SK-N-MC (cell line): Measurements from ENCODE around the gene PTPRG.

Experiments
- DNase-seq: peaks from one replicate; pipeline ENCODE4 v3.0.0-alpha.2; 2011; ENCODE audit warnings: low read depth, low spot score
- H3K27ac ChIP-seq: fragments of 200-600 bp; sonication (generic); 2 replicates; pipeline ENCODE4 v1.5.1; 2016; ENCODE audit warnings: mixed run types
- H3K36me3 ChIP-seq: fragments of 200-600 bp; sonication (generic); 2 replicates; pipeline ENCODE4 v1.6.1; 2017; ENCODE audit warnings: antibody characterized with exemption, low read length, mixed read lengths; ENCODE audit not compliant: insufficient read depth
- H3K4me3 ChIP-seq: fragments of 200-600 bp; sonication (generic); 2 replicates; pipeline ENCODE4 v1.5.1; 2016
- H3K9ac ChIP-seq: fragments of 200-600 bp; sonication (generic); 2 replicates; pipeline ENCODE4 v1.8.0; 2017; ENCODE audit warnings: mixed run types, mixed read lengths; ENCODE audit not compliant: insufficient read length
- H3K9me3 ChIP-seq: fragments of 200-600 bp; sonication (generic); 2 replicates; pipeline ENCODE4 v1.6.1; 2017; ENCODE audit warnings: low read depth, mild to moderate bottlenecking, antibody characterized with exemption, low read length, moderate library complexity, mixed read lengths
- EZH2 ChIP-seq: fragments of 200-600 bp; sonication (generic); IDR thresholded peaks from one replicate; pipeline ENCODE4 v1.6.1; 2017; ENCODE audit warnings: antibody characterized with exemption
- FOXP2 ChIP-seq: optimal IDR thresholded peaks from 2 replicates; pipeline ENCODE3; 2011; ENCODE audit warnings: mild to moderate bottlenecking, moderate library complexity; ENCODE audit not compliant: insufficient read depth; ENCODE audit errors: extremely low read length, control extremely low read depth
- POLR2AphosphoS5 ChIP-seq: IDR thresholded peaks from 2 replicates; pipeline ENCODE4 v1.6.1; 2012; ENCODE audit warnings: mild to moderate bottlenecking, low read depth, low read length, borderline replicate concordance

The PTPRG gene

GRCh38 chr3:61857297-61857696 lies 295.9 kb downstream of the PTPRG start:
- Histone ChIP-seq H3K36me3 (no peaks in the 10 kb centered on the region), H3K9ac (no peak overlapping the region), H3K9me3 (no peaks in the 10 kb centered on the region), H3K4me3 (no peak overlapping the region), H3K27ac (no peak overlapping the region)
- TF ChIP-seq EZH2 (no peak), FOXP2 (no peak), POLR2AphosphoS5 (no peak)
- DNase-seq: no peak

- H3K9ac ChIP-seq: no peak overlapping the region
- DNase-seq: no peak
- no peaks in the 10 kb centered on the region for H3K36me3 ChIP-seq
- TF ChIP-seq FOXP2: no peak
- TF ChIP-seq EZH2: no peak
- no peak for TF ChIP-seq POLR2AphosphoS5
- H3K27ac ChIP-seq: no peak overlapping the region
- H3K9me3 ChIP-seq: no peaks in the 10 kb centered on the region
- H3K4me3 ChIP-seq: no peak overlapping the region
These were observed 296.7 kb downstream of the PTPRG start for GRCh38 chr3:61858054-61858453.

- Histone ChIP-seq H3K9me3 (no peaks in the 10 kb centered on the region), H3K36me3 (no peaks in the 10 kb centered on the region), H3K9ac (no peak overlapping the region), H3K4me3 (no peak overlapping the region), H3K27ac (no peak overlapping the region)
- no peak for DNase-seq
- TF ChIP-seq FOXP2: no peak
- TF ChIP-seq POLR2AphosphoS5: no peak
- no peak for TF ChIP-seq EZH2
These were observed 300.0 kb downstream of the PTPRG start for GRCh38 chr3:61861410-61861809.

- TF ChIP-seq EZH2 (no peak), POLR2AphosphoS5 (no peak), FOXP2 (no peak)
- H3K9me3 ChIP-seq: no peaks in the 10 kb centered on the region
- no peaks in the 10 kb centered on the region for H3K36me3 ChIP-seq
- H3K27ac ChIP-seq: no peak overlapping the region
- no peak overlapping the region for H3K9ac ChIP-seq
- no peak overlapping the region for H3K4me3 ChIP-seq
- no peak for DNase-seq
These were observed 301.4 kb downstream of the PTPRG start for GRCh38 chr3:61862614-61863289.

- Histone ChIP-seq H3K9me3 (no peaks in the 10 kb centered on the region), H3K9ac (no peak overlapping the region), H3K36me3 (no peaks in the 10 kb centered on the region), H3K27ac (no peak overlapping the region), H3K4me3 (no peak overlapping the region)
- TF ChIP-seq FOXP2 (no peak), POLR2AphosphoS5 (no peak), EZH2 (no peak)
- no peak for DNase-seq
These were observed 302.2 kb downstream of the PTPRG start for GRCh38 chr3:61863579-61863978.

GRCh38 chr3:61864886-61865285 lies 303.5 kb downstream of the PTPRG start:
- no peaks in the 10 kb centered on the region for H3K36me3 ChIP-seq
- H3K9me3 ChIP-seq: no peaks in the 10 kb centered on the region
- DNase-seq: no peak
- H3K4me3 ChIP-seq: no peak overlapping the region
- H3K9ac ChIP-seq: no peak overlapping the region
- TF ChIP-seq FOXP2: no peak
- no peak for TF ChIP-seq EZH2
- no peak for TF ChIP-seq POLR2AphosphoS5
- H3K27ac ChIP-seq: no peak overlapping the region

- no peak for DNase-seq
- Histone ChIP-seq H3K9me3 (no peaks in the 10 kb centered on the region), H3K36me3 (no peaks in the 10 kb centered on the region), H3K27ac (no peak overlapping the region), H3K9ac (no peak overlapping the region), H3K4me3 (no peak overlapping the region)
- no peak for TF ChIP-seq EZH2
- no peak for TF ChIP-seq POLR2AphosphoS5
- TF ChIP-seq FOXP2: no peak
These were observed 304.2 kb downstream of the PTPRG start for GRCh38 chr3:61865466-61866152.

- H3K9me3 ChIP-seq: no peaks in the 10 kb centered on the region
- TF ChIP-seq EZH2 (no peak), FOXP2 (no peak), POLR2AphosphoS5 (no peak)
- H3K4me3 ChIP-seq: no peak overlapping the region
- H3K27ac ChIP-seq: no peak overlapping the region
- no peak overlapping the region for H3K9ac ChIP-seq
- H3K36me3 ChIP-seq: no peaks in the 10 kb centered on the region
- no peak for DNase-seq
These were observed 304.8 kb downstream of the PTPRG start for GRCh38 chr3:61866153-61866542.

- no peak for TF ChIP-seq FOXP2
- no peak for TF ChIP-seq POLR2AphosphoS5
- TF ChIP-seq EZH2: no peak
- DNase-seq: no peak
- Histone ChIP-seq H3K36me3 (no peaks in the 10 kb centered on the region), H3K9ac (no peak overlapping the region), H3K9me3 (no peaks in the 10 kb centered on the region), H3K4me3 (no peak overlapping the region), H3K27ac (no peak overlapping the region)
These were observed 305.6 kb downstream of the PTPRG start for GRCh38 chr3:61866961-61867461.
